BE2C (cell line): ENCODE results near the gene HLF.

ENCODE experiments used
- DNase-seq: peaks from one replicate; pipeline ENCODE4 v3.0.0-alpha.2; 2020
- H3K27me3 ChIP-seq: fragments of 250-450 bp; sonication (Bioruptor Pico); 2 replicates; pipeline ENCODE4 v1.5.1; 2020; ENCODE audit warnings: mild to moderate bottlenecking
- H3K36me3 ChIP-seq: fragments of 250-450 bp; sonication (Bioruptor Pico); 2 replicates; pipeline ENCODE4 v1.5.1; 2020; ENCODE audit warnings: mild to moderate bottlenecking
- H3K4me1 ChIP-seq: fragments of 250-450 bp; sonication (Bioruptor Pico); 2 replicates; pipeline ENCODE4 v1.5.1; 2020
- H3K4me3 ChIP-seq: 2 replicates; pipeline ENCODE4 v1.5.1; 2011; ENCODE audit warnings: low read depth, low read length
- H3K9me3 ChIP-seq: fragments of 250-450 bp; sonication (Bioruptor Pico); 2 replicates; pipeline ENCODE4 v1.5.1; 2020
- CTCF ChIP-seq: IDR thresholded peaks from 2 replicates; pipeline ENCODE4 v1.5.1; 2012; ENCODE audit warnings: mild to moderate bottlenecking, low read depth, low read length

HLF gene

GRCh38 chr17:55224746-55225145, 40.0 kb upstream of the HLF start:
- Histone ChIP-seq H3K27me3 (no peaks in the 10 kb centered on the region), H3K4me1 (no peaks in the 10 kb centered on the region), H3K9me3 (no peaks in the 10 kb centered on the region), H3K4me3 (no peak overlapping the region), H3K36me3 (no peaks in the 10 kb centered on the region)
- TF ChIP-seq CTCF = no peak
- no peak for DNase-seq

GRCh38 chr17:55225237-55225636, 39.5 kb upstream of the HLF start:
- Histone ChIP-seq H3K27me3 (no peaks in the 10 kb centered on the region), H3K9me3 (no peaks in the 10 kb centered on the region), H3K36me3 (no peaks in the 10 kb centered on the region), H3K4me3 (no peak overlapping the region), H3K4me1 (no peaks in the 10 kb centered on the region)
- TF ChIP-seq CTCF = no peak
- no peak for DNase-seq

- TF ChIP-seq CTCF = no peak
- no peaks in the 10 kb centered on the region for H3K27me3 ChIP-seq
- no peaks in the 10 kb centered on the region for H3K4me1 ChIP-seq
- no peak for DNase-seq
- no peaks in the 10 kb centered on the region for H3K36me3 ChIP-seq
- no peaks in the 10 kb centered on the region for H3K9me3 ChIP-seq
- no peak overlapping the region for H3K4me3 ChIP-seq
These were observed 36.0 kb upstream of the HLF start for GRCh38 chr17:55228683-55229192.

GRCh38 chr17:55229276-55229675, 35.5 kb upstream of the HLF start:
- H3K27me3 ChIP-seq = no peaks in the 10 kb centered on the region
- no peaks in the 10 kb centered on the region for H3K4me1 ChIP-seq
- H3K4me3 ChIP-seq = no peak overlapping the region
- H3K9me3 ChIP-seq = no peaks in the 10 kb centered on the region
- no peak for DNase-seq
- no peaks in the 10 kb centered on the region for H3K36me3 ChIP-seq
- no peak for TF ChIP-seq CTCF

GRCh38 chr17:55230716-55231115, 34.0 kb upstream of the HLF start:
- DNase-seq = no peak
- H3K36me3 ChIP-seq = no peaks in the 10 kb centered on the region
- no peak for TF ChIP-seq CTCF
- no peaks in the 10 kb centered on the region for H3K27me3 ChIP-seq
- no peaks in the 10 kb centered on the region for H3K4me1 ChIP-seq
- no peak overlapping the region for H3K4me3 ChIP-seq
- no peaks in the 10 kb centered on the region for H3K9me3 ChIP-seq

GRCh38 chr17:55233840-55234239, 30.9 kb upstream of the HLF start:
- TF ChIP-seq CTCF = no peak
- no peak overlapping the region for H3K4me3 ChIP-seq
- no peaks in the 10 kb centered on the region for H3K9me3 ChIP-seq
- H3K36me3 ChIP-seq = no peaks in the 10 kb centered on the region
- no peaks in the 10 kb centered on the region for H3K27me3 ChIP-seq
- no peak for DNase-seq
- no peaks in the 10 kb centered on the region for H3K4me1 ChIP-seq
